ENCODE measurements around the gene KIF13A.
"Not testable (repeated sequence)": the region's sequence is repeated elsewhere in the genome, so short reads cannot be mapped to it uniquely, and the experiment has no call there.

Gene KIF13A

GRCh38 chr6:17930321-17930993, 57.0 kb downstream of the KIF13A start:
- no peak for DNase-seq

- no peak for DNase-seq
Observed at GRCh38 chr6:17928514-17929430, 58.7 kb downstream of the KIF13A start.

DNA sequence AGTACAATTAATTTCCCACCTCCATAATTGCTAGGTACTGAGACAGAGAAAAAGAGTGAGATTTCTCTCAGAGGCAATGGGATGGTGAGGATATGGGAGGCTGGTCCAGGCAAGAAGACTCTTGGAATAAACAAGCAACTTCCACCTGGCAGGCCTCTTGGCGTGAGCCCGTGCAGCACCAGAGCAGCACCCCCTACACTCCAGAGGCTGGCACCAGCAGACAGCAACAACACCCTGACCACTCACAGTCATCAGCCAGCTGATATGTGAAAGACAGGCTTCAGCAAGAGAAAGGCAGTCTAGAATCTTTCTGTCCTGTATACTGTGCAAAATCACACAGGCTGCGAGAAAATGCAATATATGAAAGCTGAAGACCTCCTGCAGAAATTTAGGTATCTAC, 59.7 kb downstream of the KIF13A start:
- DNase-seq = no peak

GRCh38 chr6:17923401-17923863, 64.0 kb downstream of the KIF13A start:
- DNase-seq = no peak

DNA sequence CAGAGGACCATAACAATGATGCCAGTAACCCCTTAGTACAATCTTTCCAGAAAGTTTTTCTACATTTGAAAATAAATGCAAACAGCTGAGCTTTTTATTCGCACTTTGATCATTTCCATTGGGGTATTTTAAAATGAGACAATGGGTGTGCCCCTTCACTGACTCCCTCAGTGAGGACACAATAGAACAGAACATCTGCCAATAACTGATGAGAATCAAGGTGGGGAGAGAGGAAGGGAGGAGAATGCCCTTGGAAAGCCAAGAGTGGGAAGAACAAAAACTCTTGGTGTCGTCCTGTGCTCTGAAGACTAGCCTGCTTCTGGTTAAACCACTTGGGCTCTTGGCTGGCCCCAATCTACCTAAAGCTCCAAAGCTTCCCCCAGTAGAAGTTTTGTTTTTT, 66.0 kb downstream of the KIF13A start:
- no peak for DNase-seq

DNA sequence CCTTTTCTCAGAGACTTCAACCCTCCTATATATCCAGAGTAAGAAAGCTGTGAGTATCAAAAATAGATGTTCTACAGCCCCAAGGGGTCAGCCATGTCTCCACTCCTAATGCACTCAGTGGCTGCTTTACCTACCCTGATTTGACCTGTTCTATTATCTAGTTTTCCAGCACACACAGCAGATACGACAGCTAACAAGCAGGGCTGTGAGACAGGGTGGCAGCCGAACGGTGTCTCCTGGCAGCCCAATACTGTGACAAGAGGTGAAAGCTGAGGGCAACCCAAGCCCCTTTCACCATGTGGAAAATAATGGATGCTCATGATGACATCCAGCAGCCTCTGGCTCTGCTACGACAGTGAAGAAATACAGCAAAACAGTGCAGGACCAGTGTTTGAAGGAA, 67.9 kb downstream of the KIF13A start:
- DNase-seq = no peak

- no peak for DNase-seq
Observed at GRCh38 chr6:17917837-17918763, 69.3 kb downstream of the KIF13A start.

DNA sequence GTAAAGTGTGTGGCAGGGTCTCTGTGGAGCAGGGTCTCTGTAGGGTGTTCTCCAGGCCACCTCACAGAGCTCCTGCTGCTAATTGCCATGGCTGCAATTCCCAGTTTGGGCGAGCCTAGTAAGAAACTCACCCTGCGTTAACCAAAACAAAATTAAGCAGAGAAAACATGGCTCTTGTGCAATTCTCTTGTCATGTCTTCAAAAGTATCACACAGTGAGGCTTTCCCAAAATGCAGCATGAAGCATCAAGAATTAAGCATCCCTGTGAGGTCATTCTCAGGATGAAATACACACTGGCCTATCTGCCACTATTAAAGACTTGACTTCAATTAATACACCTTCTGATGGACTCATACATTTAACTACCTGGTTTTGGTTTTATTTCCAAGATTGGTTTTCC, 72.8 kb downstream of the KIF13A start:
- no peak for DNase-seq

DNA sequence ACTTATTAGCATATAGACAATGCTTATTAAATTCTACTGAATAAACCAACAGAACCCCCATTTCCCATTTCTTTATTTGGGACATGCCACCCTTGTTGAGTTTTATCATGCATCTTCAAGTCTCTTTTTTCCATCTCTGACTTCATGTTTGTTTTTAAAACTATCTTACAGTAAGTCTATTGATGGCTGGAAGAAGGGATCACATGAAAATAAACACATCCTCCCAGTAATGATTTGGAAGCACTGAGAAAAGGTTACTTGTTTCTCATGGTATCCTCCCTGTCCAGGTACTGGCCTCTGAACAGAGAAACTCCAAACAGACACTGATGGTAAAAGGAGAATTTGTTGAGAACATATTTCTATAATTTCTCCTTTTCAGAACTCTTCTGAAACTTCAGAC, 74.9 kb downstream of the KIF13A start:
- no peak for DNase-seq

DNA sequence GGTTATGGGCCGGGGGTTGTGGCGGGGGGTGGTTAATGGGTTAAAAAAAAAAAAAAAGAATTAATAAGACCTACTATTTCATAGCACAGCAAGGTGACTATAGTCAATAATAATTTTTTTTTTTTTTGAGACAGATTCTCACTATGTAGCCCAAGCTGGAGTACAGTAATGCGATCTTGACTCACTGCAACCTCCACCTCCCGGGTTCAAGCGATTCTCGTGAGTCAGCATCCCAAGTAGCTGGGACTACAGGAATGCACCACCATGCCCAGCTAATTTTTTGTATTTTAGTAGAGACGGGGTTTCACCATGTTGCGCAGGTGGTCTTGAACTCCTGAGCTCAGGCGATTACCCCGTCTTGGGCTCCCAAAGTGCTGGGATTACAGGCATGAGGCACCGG, 75.8 kb downstream of the KIF13A start:
- DNase-seq = not testable (repeated sequence)

- DNase-seq = no peak
Observed at GRCh38 chr6:17910189-17910588, 77.2 kb downstream of the KIF13A start.

- no peak for DNase-seq
Observed at GRCh38 chr6:17908831-17909230, 78.6 kb downstream of the KIF13A start.

- DNase-seq = no peak
Observed at GRCh38 chr6:17907406-17908229, 79.8 kb downstream of the KIF13A start.

DNA sequence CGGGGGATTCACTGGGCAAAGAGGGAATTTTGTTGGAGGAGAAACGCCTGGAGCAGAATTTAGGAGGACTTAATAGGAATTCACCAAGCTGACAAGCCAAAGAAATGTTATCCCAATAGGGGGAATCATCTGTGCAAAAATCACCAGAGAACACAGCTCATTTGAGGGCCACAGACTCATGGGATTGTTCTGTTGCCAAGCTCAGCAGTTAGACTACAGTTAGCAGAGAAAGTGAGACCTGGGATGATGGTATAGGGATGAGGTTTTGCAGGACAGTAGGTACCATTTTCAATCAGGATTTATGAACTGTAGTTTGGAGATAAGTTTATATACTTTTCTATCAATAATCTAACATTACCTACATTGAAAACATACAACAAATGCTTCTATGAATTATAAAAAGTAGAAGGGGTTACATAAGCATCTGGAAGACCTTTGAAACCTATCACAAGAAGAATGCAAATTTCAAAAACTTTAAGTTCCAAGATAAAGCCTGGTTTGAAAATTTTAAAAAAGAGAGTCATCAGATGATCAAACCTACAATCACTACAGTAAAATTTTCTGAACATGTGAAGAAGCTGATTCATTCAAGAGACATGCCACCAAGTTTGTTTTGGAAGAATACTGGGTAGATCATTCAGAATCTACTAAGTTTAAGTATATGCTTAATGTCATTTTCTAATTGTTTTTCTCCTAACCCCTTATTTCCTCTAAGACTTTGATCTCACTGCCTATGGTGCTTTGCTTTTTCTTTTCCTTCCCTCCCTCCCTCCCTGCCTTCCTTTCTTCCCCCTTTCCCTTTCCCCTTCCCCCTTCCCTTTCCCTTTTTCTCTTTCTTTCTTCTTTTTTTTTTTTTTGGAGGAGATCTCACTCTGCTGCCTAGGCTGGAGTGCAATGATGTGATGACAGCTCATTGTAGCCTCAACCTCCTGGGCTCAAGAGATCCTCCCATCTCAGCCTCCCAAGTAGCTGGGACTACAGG, 81.5 kb downstream of the KIF13A start:
- no peak for DNase-seq

DNA sequence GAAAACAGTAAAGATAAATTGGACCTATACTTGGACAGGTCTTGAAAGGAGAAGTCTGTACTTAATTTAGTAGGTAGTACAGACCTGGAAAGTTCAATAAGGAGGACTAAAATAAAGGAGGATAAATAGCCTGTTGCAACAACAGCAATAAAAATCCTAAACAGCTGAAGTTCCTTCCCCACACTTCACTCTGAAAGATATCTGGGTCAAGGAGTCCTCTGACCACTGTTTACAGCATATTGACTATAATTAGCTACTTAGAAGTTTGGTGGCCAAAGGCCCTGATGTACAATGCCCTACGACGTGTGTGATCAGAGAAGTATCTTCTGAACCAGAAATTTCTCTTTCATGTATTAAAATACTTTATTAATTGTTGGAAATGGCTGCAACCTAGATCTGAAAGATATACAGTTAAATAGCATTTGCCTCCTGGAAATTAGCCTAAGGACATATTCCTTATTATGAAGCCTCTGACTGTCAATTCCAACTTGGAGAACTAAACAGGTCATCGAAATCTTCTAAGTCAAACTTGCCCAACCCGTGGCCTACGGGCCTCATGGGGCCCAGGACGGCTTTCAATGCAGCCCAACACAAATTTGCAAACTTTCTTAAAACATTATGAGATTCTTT, 82.8 kb downstream of the KIF13A start:
- no peak for DNase-seq

GRCh38 chr6:17902974-17903373, 84.5 kb downstream of the KIF13A start:
- no peak for DNase-seq

GRCh38 chr6:17901493-17901892, 85.9 kb downstream of the KIF13A start:
- no peak for DNase-seq

GRCh38 chr6:17900011-17900410, 87.4 kb downstream of the KIF13A start:
- no peak for DNase-seq

DNA sequence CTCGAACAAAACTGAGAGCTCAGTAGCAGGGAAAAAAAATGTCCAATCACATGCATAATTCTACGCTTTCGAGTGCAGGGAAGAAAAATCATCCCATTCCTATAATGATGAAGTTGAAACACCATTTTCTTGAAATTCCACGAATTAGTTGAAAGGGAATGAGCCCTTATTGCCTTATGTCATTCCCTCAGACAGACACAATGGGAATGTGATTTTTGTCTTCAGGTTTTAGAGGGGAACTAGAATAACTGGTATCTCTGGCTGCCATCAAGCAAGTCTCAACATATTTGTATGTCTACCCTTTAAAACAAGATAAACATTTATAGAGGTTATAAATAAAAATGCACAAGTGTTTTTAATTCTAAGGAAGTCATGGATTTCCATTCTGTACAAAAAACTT, 87.9 kb downstream of the KIF13A start:
- no peak for DNase-seq

GRCh38 chr6:17897681-17898080, 89.8 kb downstream of the KIF13A start:
- DNase-seq = no peak

All from right hindlimb (tissue), 1 donor.